Progenitor cell of endocrine pancreas (in vitro differentiated cells): ENCODE results near the gene APOC3. TPM values are rescaled to one million over a fixed set of nuclear protein-coding genes. Genes with fewer than 3 reads are reported as not detected.
A peak's percentile ranks its signal among the peaks of the same experiment; 100 is the strongest.

Experiments used
- DNase-seq: peaks from one replicate; pipeline ENCODE4 v3.0.0; 2021; ENCODE audit warnings: low spot score; ENCODE audit not compliant: unreplicated experiment
- H3K27ac Mint-ChIP-seq: 2 replicates; pipeline ENCODE4 v1.8.0; 2021; ENCODE audit warnings: mild to moderate bottlenecking, moderate library complexity, mixed read lengths
- H3K27me3 Mint-ChIP-seq: 2 replicates; pipeline ENCODE4 v1.8.0; 2021; ENCODE audit warnings: mixed read lengths
- H3K36me3 Mint-ChIP-seq: 2 replicates; pipeline ENCODE4 v1.8.0; 2022; ENCODE audit warnings: mixed read lengths; ENCODE audit not compliant: insufficient read depth
- H3K4me1 Mint-ChIP-seq: 2 replicates; pipeline ENCODE4 v1.8.0; 2021; ENCODE audit warnings: low read depth, mixed read lengths
- H3K4me3 Mint-ChIP-seq: 2 replicates; pipeline ENCODE4 v1.8.0; 2021; ENCODE audit warnings: low read depth, mild to moderate bottlenecking, moderate library complexity, mixed read lengths
- H3K9me3 Mint-ChIP-seq: 2 replicates; pipeline ENCODE4 v1.8.0; 2021; ENCODE audit warnings: low read depth, mixed read lengths
- CTCF ChIP-seq: fragments of 200-600 bp; sonication (generic); IDR thresholded peaks from one replicate; pipeline ENCODE4 v1.5.0; 2021; ENCODE audit warnings: antibody characterized with exemption, mild to moderate bottlenecking; ENCODE audit not compliant: unreplicated experiment
- long read RNA-seq: library from polyadenylated mRNA; unstranded; transcript quantifications from one replicate; pipeline ENCODE4 v2.0.0, GENCODE V29; 2020
- total RNA-seq: library from RNA; stranded (reverse); gene quantifications from 2 replicates; pipeline ENCODE4 v1.2.1, GENCODE V29; 2021

Gene APOC3
- total RNA-seq = 14.9 and 16.3 TPM in 2 replicates
- long read RNA-seq, transcript APOC3-201 (4 exons, 550 nt) = major isoform, 5 of 5 reads
- long read RNA-seq, partial matches to known transcripts = 0 of 5 reads
- long read RNA-seq, other reads (novel, unspliced or antisense) = 0 of 5 reads

- TF ChIP-seq CTCF = no peak
- H3K4me1 Mint-ChIP-seq = peaks cover 23% of the 10 kb centered on the region
- DNase-seq = no peak
- no peak within 1 kb of the TSS for H3K27ac Mint-ChIP-seq
- H3K36me3 Mint-ChIP-seq = no peaks in the 10 kb centered on the region
- peaks cover 2% of the 10 kb centered on the region for H3K27me3 Mint-ChIP-seq
- no peaks in the 10 kb centered on the region for H3K9me3 Mint-ChIP-seq
- H3K4me3 Mint-ChIP-seq = no peak within 1 kb of the TSS
Observed at GRCh38 chr11:116829525-116830183, at the start of gene APOC3. Gene APOC3, plus strand, starts transcription at chr11:116829907. Its CDS starts 676 bp downstream, at chr11:116830583.

- H3K36me3 Mint-ChIP-seq = peaks cover 47% of the 10 kb centered on the region
Observed at GRCh38 chr11:116782728-116783127, 47.0 kb upstream of the APOC3 start.

GRCh38 chr11:116786326-116786725 lies 43.4 kb upstream of the APOC3 start:
- H3K9me3 Mint-ChIP-seq = no peaks in the 10 kb centered on the region
- DNase-seq = no peak
- H3K36me3 Mint-ChIP-seq = peaks cover 26% of the 10 kb centered on the region
- H3K4me1 Mint-ChIP-seq = peaks cover 14% of the 10 kb centered on the region
- peaks cover 9% of the 10 kb centered on the region for H3K27me3 Mint-ChIP-seq
- TF ChIP-seq CTCF = no peak
- H3K27ac Mint-ChIP-seq = no peak overlapping the region
- H3K4me3 Mint-ChIP-seq = peak overlapping the region; percentile 98

More at GRCh38 chr11:116782728-116783127, 47.0 kb upstream of the APOC3 start:
- DNase-seq = no peak
- Mint-ChIP-seq H3K4me3 (no peak overlapping the region), H3K9me3 (no peaks in the 10 kb centered on the region), H3K27ac (no peak overlapping the region), H3K4me1 (peaks cover 12% of the 10 kb centered on the region), H3K27me3 (no peaks in the 10 kb centered on the region)
- TF ChIP-seq CTCF = no peak

- peaks cover 9% of the 10 kb centered on the region for H3K27me3 Mint-ChIP-seq
- TF ChIP-seq CTCF = no peak
- H3K27ac Mint-ChIP-seq = peak overlapping the region; percentile 79
- H3K4me1 Mint-ChIP-seq = peaks cover 14% of the 10 kb centered on the region
- peaks cover 24% of the 10 kb centered on the region for H3K36me3 Mint-ChIP-seq
- H3K4me3 Mint-ChIP-seq = peak overlapping the region; percentile 98
- DNase-seq = no peak
- H3K9me3 Mint-ChIP-seq = no peaks in the 10 kb centered on the region
Observed at GRCh38 chr11:116786966-116787365, 42.7 kb upstream of the APOC3 start.

- H3K4me3 Mint-ChIP-seq = peak overlapping the region; percentile 98
Observed at GRCh38 chr11:116787436-116787785, 42.3 kb upstream of the APOC3 start.

More at GRCh38 chr11:116787436-116787785, 42.3 kb upstream of the APOC3 start:
- Mint-ChIP-seq H3K36me3 (peaks cover 20% of the 10 kb centered on the region), H3K4me1 (peaks cover 16% of the 10 kb centered on the region), H3K27me3 (peaks cover 9% of the 10 kb centered on the region), H3K9me3 (no peaks in the 10 kb centered on the region), H3K27ac (peak overlapping the region; percentile 79)
- no peak for TF ChIP-seq CTCF
- no peak for DNase-seq
